OCI-LY7 (cell line): Measurements from ENCODE around the gene RAD23B. TPM values are rescaled to one million over a fixed set of nuclear protein-coding genes. Genes with fewer than 3 reads are reported as not detected.
"Not testable (repeated sequence)": the region's sequence is repeated elsewhere in the genome, so short reads cannot be mapped to it uniquely, and the experiment has no call there.

Experiments used
- BruUV-seq: library from RNA; stranded (reverse); fragments of 400-500 nt; replicated peaks from 2 replicates; lab custom pipeline; 2021; lab: Mats Ljungman, UMichigan
- CTCF ChIA-PET: fragments of 300-600 bp; sonication (Branson Sonifier 250); formaldehyde crosslinking; loops from one replicate; lab custom pipeline; 2022; ENCODE audit warnings: antibody characterized with exemption; ENCODE audit not compliant: unreplicated experiment; lab: Charles Lee
- POLR2A ChIA-PET: fragments of 300-600 bp; sonication (Branson Sonifier 250); formaldehyde crosslinking; loops from one replicate; lab custom pipeline; 2022; ENCODE audit warnings: antibody characterized with exemption; lab: Charles Lee
- DNase-seq: peaks from one replicate; pipeline ENCODE4 v3.0.0-alpha.2; 2015; ENCODE audit warnings: low spot score
- H2AFZ ChIP-seq: fragments of 200-600 bp; sonication (generic), shearing (Covaris generic); 2 replicates; pipeline ENCODE4 v1.6.1; 2014; ENCODE audit warnings: mild to moderate bottlenecking, antibody characterized with exemption, low read length, moderate library complexity
- H3K27ac ChIP-seq: fragments of 200-600 bp; sonication (generic); 2 replicates; pipeline ENCODE4 v1.5.1; 2014; ENCODE audit warnings: mixed run types, low read depth, mild to moderate bottlenecking, moderate library complexity, low read length, inconsistent platforms; ENCODE audit not compliant: poor library complexity, severe bottlenecking
- H3K36me3 ChIP-seq: fragments of 200-600 bp; sonication (generic); 2 replicates; pipeline ENCODE4 v1.6.1; 2014; ENCODE audit warnings: mild to moderate bottlenecking, antibody characterized with exemption, low read length, moderate library complexity, mixed read lengths; ENCODE audit not compliant: insufficient read depth
- H3K4me1 ChIP-seq: fragments of 200-600 bp; sonication (generic); 2 replicates; pipeline ENCODE4 v1.5.1; 2014; ENCODE audit warnings: mild to moderate bottlenecking, low read length; ENCODE audit not compliant: insufficient read depth, poor library complexity, severe bottlenecking
- H3K4me2 ChIP-seq: fragments of 200-600 bp; sonication (generic); 2 replicates; pipeline ENCODE4 v1.6.1; 2014; ENCODE audit warnings: mild to moderate bottlenecking, low read length
- H3K4me3 ChIP-seq: fragments of 200-600 bp; sonication (generic); 2 replicates; pipeline ENCODE4 v1.5.1; 2014; ENCODE audit warnings: mild to moderate bottlenecking, low read depth, low read length; ENCODE audit not compliant: poor library complexity, severe bottlenecking
- H3K79me2 ChIP-seq: fragments of 200-600 bp; sonication (generic); 2 replicates; pipeline ENCODE4 v1.6.1; 2016; ENCODE audit warnings: low read depth, mild to moderate bottlenecking, low read length, moderate library complexity, mixed read lengths; ENCODE audit not compliant: insufficient read depth
- H3K9me2 ChIP-seq: fragments of 200-600 bp; sonication (generic); 2 replicates; pipeline ENCODE4 v1.6.1; 2016; ENCODE audit warnings: mild to moderate bottlenecking, low read length, mixed read lengths; ENCODE audit not compliant: insufficient read depth
- H3K9me3 ChIP-seq: fragments of 200-600 bp; sonication (generic); 2 replicates; pipeline ENCODE4 v1.6.1; 2014; ENCODE audit warnings: mild to moderate bottlenecking, mixed run types, low read length, mixed read lengths
- H4K20me1 ChIP-seq: fragments of 200-600 bp; sonication (generic); 2 replicates; pipeline ENCODE4 v1.6.1; 2014; ENCODE audit warnings: mild to moderate bottlenecking, antibody characterized with exemption, low read length, moderate library complexity, mixed read lengths; ENCODE audit not compliant: insufficient read depth
- EZH2phosphoT487 ChIP-seq: fragments of 200-600 bp; sonication (generic); IDR thresholded peaks from 2 replicates; pipeline ENCODE4 v1.6.1; 2018; ENCODE audit warnings: low read depth, borderline replicate concordance, mild to moderate bottlenecking, mixed run types, antibody characterized with exemption, low read length, moderate library complexity, mixed read lengths
- intact Hi-C: fragments of 100-400 bp; cut with micrococcal nuclease; formaldehyde crosslinking; loops from one replicate; pipeline ENCODE4 v1.10.0; 2022; ENCODE audit not compliant: unreplicated experiment
- total RNA-seq, 2 experiments: library from RNA; depleted of rRNA in 1 of 2; stranded (reverse); fragments of >200 nt in 1 of 2; shearing (Covaris generic) in 1 of 2; gene quantifications; 2 replicates each; pipeline ENCODE4 v1.2.3, GENCODE V29; 2014 to 2022
- TF ChIP-seq, protein P1 (sequence below): fragments of 200-600 bp; sonication (generic); conservative IDR thresholded peaks from 2 replicates; pipeline ENCODE4 v1.5.1; 2014; ENCODE audit warnings: mild to moderate bottlenecking, antibody characterized with exemption, low read length, moderate library complexity, mixed read lengths

RAD23B gene
- total RNA-seq, 2 experiments from 2014 or later: 67.3 to 120 TPM

DNA sequence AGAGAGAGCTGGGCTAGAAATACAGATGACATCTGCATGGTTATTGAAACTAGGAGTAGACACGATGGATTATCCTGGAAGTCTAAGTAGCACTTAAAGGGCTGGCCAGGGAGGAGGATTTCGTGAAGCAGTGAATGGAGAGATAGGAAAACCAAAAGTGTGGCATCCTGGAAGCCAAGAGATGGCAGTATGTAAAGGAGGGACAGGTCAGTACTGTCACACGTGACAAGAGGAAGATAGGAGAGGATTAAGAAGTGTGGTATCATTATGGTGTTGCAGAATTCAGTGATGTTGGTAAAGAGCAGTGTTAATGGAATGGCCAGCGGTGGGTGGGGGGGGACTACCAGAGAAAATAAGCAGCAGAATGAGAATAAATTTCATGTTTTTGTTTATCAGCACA lies 11.7 kb downstream of the RAD23B start:
- no TSS peak for BruUV-seq
- Histone ChIP-seq H3K4me1 (peaks cover 14% of the 10 kb centered on the region), H3K36me3 (peaks cover 68% of the 10 kb centered on the region), H3K4me3 (no peak overlapping the region), H3K4me2 (no peak overlapping the region; the same call in 1 of the 2 replicates), H3K27ac (no peak overlapping the region), H3K9me3 (no peaks in the 10 kb centered on the region), H3K79me2 (peaks cover 100% of the 10 kb centered on the region), H4K20me1 (peaks cover 65% of the 10 kb centered on the region), H3K9me2 (no peaks in the 10 kb centered on the region), H2AFZ (no peak overlapping the region)
- no peak for DNase-seq
- TF ChIP-seq, protein P1, sequence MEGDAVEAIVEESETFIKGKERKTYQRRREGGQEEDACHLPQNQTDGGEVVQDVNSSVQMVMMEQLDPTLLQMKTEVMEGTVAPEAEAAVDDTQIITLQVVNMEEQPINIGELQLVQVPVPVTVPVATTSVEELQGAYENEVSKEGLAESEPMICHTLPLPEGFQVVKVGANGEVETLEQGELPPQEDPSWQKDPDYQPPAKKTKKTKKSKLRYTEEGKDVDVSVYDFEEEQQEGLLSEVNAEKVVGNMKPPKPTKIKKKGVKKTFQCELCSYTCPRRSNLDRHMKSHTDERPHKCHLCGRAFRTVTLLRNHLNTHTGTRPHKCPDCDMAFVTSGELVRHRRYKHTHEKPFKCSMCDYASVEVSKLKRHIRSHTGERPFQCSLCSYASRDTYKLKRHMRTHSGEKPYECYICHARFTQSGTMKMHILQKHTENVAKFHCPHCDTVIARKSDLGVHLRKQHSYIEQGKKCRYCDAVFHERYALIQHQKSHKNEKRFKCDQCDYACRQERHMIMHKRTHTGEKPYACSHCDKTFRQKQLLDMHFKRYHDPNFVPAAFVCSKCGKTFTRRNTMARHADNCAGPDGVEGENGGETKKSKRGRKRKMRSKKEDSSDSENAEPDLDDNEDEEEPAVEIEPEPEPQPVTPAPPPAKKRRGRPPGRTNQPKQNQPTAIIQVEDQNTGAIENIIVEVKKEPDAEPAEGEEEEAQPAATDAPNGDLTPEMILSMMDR: no peak
- no peak for TF ChIP-seq EZH2phosphoT487
- CTCF ChIA-PET: no interaction called here
- POLR2A ChIA-PET: interaction anchor here (1.4 kb wide), 1 partner anchor 14 kb away, joined by 5 read pairs; no protein-coding TSS in a partner anchor
- intact Hi-C loops: no loop called here

DNA sequence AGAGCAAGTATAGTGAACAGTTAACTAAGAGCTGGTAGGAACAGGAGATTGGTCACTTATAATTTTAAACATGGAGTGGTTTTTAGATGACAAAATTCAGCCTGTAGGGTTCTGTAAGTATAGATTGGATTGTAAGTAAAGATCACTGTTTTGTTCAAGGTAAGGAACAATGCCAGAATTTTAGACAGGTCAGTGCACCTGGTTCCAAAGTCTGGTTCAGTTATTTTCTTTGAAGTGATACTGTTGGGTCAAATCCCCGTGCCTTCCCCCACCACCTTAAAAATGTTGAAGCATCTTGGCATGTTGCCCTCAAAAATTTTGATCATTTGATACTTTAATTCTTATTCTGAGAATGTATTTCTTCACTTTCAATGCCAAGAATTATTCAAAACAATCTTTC lies 12.9 kb downstream of the RAD23B start:
- intact Hi-C loops: no loop called here
- H4K20me1 ChIP-seq: peaks cover 64% of the 10 kb centered on the region

DNA sequence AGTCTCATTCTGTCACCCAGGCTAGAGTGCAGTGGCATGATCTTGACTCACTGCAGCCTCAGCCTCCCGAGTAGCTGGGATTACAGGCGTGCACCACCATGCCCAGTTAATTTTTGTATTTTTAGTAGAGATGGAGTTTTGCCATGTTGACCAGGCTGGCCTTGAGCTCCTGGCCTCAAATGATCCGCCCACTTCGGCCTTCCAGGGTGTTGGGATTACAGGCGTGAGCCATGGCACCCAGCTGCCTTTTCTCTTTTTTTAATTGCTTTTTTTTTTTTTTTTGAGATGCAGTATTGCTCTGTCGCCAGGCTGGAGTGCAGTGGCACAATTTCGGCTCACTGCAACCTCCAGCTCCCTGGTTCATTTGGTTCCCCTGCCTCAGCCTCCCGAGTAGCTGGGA lies 13.5 kb downstream of the RAD23B start:
- Histone ChIP-seq H3K79me2 (peaks cover 100% of the 10 kb centered on the region), H3K4me1 (peaks cover 11% of the 10 kb centered on the region), H3K36me3 (peaks cover 68% of the 10 kb centered on the region), H4K20me1 (peaks cover 67% of the 10 kb centered on the region)
- ChIA-PET POLR2A (interaction anchor here (1.4 to 1.5 kb wide), 2 partner anchors 10 to 13 kb away, joined by 5 read pairs; no protein-coding TSS in a partner anchor), CTCF (interaction anchor here (0.6 kb wide), 1 partner anchor 38 kb away, joined by 3 read pairs; no protein-coding TSS in a partner anchor)
- H3K9me3 ChIP-seq, intact Hi-C loops, H2AFZ ChIP-seq, H3K4me3 ChIP-seq, DNase-seq, H3K4me2 ChIP-seq, BruUV-seq, H3K9me2 ChIP-seq, H3K27ac ChIP-seq: not testable (repeated sequence)

More for the DNA sequence above, 12.9 kb downstream of the RAD23B start:
- no peak for DNase-seq
- H3K4me3 ChIP-seq: no peak overlapping the region
- no peak overlapping the region for H3K4me2 ChIP-seq
- ChIA-PET CTCF (interaction anchor here (0.6 kb wide), 1 partner anchor 38 kb away, joined by 3 read pairs; no protein-coding TSS in a partner anchor), POLR2A (no interaction called here)
- H3K9me3 ChIP-seq: no peaks in the 10 kb centered on the region
- no TSS peak for BruUV-seq
- no peak overlapping the region for H2AFZ ChIP-seq
- no peak overlapping the region for H3K27ac ChIP-seq
- TF ChIP-seq, protein P1: no peak
- no peak for TF ChIP-seq EZH2phosphoT487
- H3K9me2 ChIP-seq: no peaks in the 10 kb centered on the region
- H3K36me3 ChIP-seq: peaks cover 68% of the 10 kb centered on the region
- peaks cover 11% of the 10 kb centered on the region for H3K4me1 ChIP-seq
- peaks cover 100% of the 10 kb centered on the region for H3K79me2 ChIP-seq
